Measurements from ENCODE around the gene BLOC1S6.
A peak's percentile ranks its signal among the peaks of the same experiment; 100 is the strongest.

BLOC1S6 gene

GRCh38 chr15:45588219-45588875 is 1.2 kb downstream of the BLOC1S6 start:
- DNase-seq (ENCODE audit: low spot score) = no peak

GRCh38 chr15:45589256-45589655 is 2.1 kb downstream of the BLOC1S6 start:
- no peak for DNase-seq (ENCODE audit: low spot score)

GRCh38 chr15:45594319-45594718 is 7.1 kb downstream of the BLOC1S6 start:
- no peak for DNase-seq (ENCODE audit: low spot score)

GRCh38 chr15:45594835-45595530 is 7.8 kb downstream of the BLOC1S6 start:
- no peak for DNase-seq (ENCODE audit: low spot score)

GRCh38 chr15:45603881-45604280 is 16.7 kb downstream of the BLOC1S6 start:
- no peak for DNase-seq (ENCODE audit: low spot score)

- no peak for DNase-seq (ENCODE audit: low spot score)
These were observed 17.1 kb downstream of the BLOC1S6 start for GRCh38 chr15:45604326-45604725.

GRCh38 chr15:45606413-45606812 is 19.2 kb downstream of the BLOC1S6 start:
- DNase-seq (ENCODE audit: low spot score) = no peak

GRCh38 chr15:45606841-45607240 is 19.7 kb downstream of the BLOC1S6 start:
- no peak for DNase-seq (ENCODE audit: low spot score)

GRCh38 chr15:45611305-45611704 is 24.1 kb downstream of the BLOC1S6 start:
- no peak for DNase-seq (ENCODE audit: low spot score)

- DNase-seq (ENCODE audit: low spot score) = no peak
These were observed 25.7 kb downstream of the BLOC1S6 start for GRCh38 chr15:45612790-45613415.

GRCh38 chr15:45616901-45617323 is 29.7 kb downstream of the BLOC1S6 start:
- DNase-seq (ENCODE audit: low spot score) = no peak

GRCh38 chr15:45618813-45619212 is 31.6 kb downstream of the BLOC1S6 start:
- DNase-seq (ENCODE audit: low spot score) = no peak

- DNase-seq (ENCODE audit: low spot score) = no peak
These were observed 41.0 kb downstream of the BLOC1S6 start for GRCh38 chr15:45628136-45628535.

- DNase-seq (ENCODE audit: low spot score) = no peak
These were observed 43.9 kb downstream of the BLOC1S6 start for GRCh38 chr15:45630917-45631691.

GRCh38 chr15:45631776-45632175 is 44.6 kb downstream of the BLOC1S6 start:
- no peak for DNase-seq (ENCODE audit: low spot score)

GRCh38 chr15:45634432-45635190 is 47.4 kb downstream of the BLOC1S6 start, which contains the start of gene SQOR:
TSS of gene SQOR (plus strand) at chr15:45635029. CDS start at chr15:45658924, 23,895 bp downstream.
- DNase-seq (ENCODE audit: low spot score) = peak; percentile 56

GRCh38 chr15:45635191-45635638 is 48.0 kb downstream of the BLOC1S6 start:
- no peak for DNase-seq (ENCODE audit: low spot score)

GRCh38 chr15:45635763-45636292 is 48.6 kb downstream of the BLOC1S6 start:
- no peak for DNase-seq (ENCODE audit: low spot score)

GRCh38 chr15:45637141-45637540 is 50.0 kb downstream of the BLOC1S6 start:
- DNase-seq (ENCODE audit: low spot score) = no peak

- DNase-seq (ENCODE audit: low spot score) = peak; percentile 39
These were observed 50.4 kb downstream of the BLOC1S6 start for GRCh38 chr15:45637552-45638033.

- DNase-seq (ENCODE audit: low spot score) = no peak
These were observed 53.4 kb downstream of the BLOC1S6 start for GRCh38 chr15:45640616-45641015.

Measured in putamen (tissue), 1 donor.